Neuronal stem cell (in vitro differentiated cells): Measurements from ENCODE around the gene TRAF2.
A peak's percentile ranks its signal among the peaks of the same experiment; 100 is the strongest.

Experiments used
- DNase-seq: peaks from one replicate; pipeline ENCODE4 v3.0.0-alpha.2; 2013; ENCODE audit warnings: low spot score
- H2AFZ ChIP-seq: one replicate; pipeline ENCODE4 v1.6.1; 2013; ENCODE audit warnings: mild to moderate bottlenecking, low read length, inconsistent platforms
- H2AK5ac ChIP-seq: 2 replicates; pipeline ENCODE4 v1.6.1; 2013; ENCODE audit warnings: low read depth, mild to moderate bottlenecking, inconsistent platforms, low read length, moderate library complexity, mixed read lengths
- H2BK120ac ChIP-seq: 2 replicates; pipeline ENCODE4 v1.6.1; 2013; ENCODE audit warnings: low read depth, mild to moderate bottlenecking, inconsistent platforms, low read length, moderate library complexity, mixed read lengths
- H2BK12ac ChIP-seq: one replicate; pipeline ENCODE4 v1.6.1; 2013; ENCODE audit warnings: low read length, inconsistent platforms
- H2BK15ac ChIP-seq: 2 replicates; pipeline ENCODE4 v1.6.1; 2013; ENCODE audit warnings: mild to moderate bottlenecking, low read length, inconsistent platforms, mixed read lengths
- H2BK5ac ChIP-seq: one replicate; pipeline ENCODE4 v1.6.1; 2013; ENCODE audit warnings: inconsistent platforms, mild to moderate bottlenecking, low read length, moderate library complexity
- H3K14ac ChIP-seq: one replicate; pipeline ENCODE4 v1.6.1; 2013; ENCODE audit warnings: low read length, inconsistent platforms
- H3K18ac ChIP-seq: 2 replicates; pipeline ENCODE4 v1.6.1; 2013; ENCODE audit warnings: low read length, inconsistent platforms
- H3K23ac ChIP-seq: 2 replicates; pipeline ENCODE4 v1.6.1; 2013; ENCODE audit warnings: low read depth, mild to moderate bottlenecking, mixed read lengths, low read length, inconsistent platforms; ENCODE audit not compliant: poor library complexity
- H3K27ac ChIP-seq: replicated peaks from 3 replicates; pipeline ENCODE4 v1.5.1; 2013; ENCODE audit warnings: low read length, inconsistent platforms
- H3K27me3 ChIP-seq, 3 experiments: 2 replicates each; pipeline ENCODE4 v1.6.1; 2013; ENCODE audit warnings: low read length in 3 of 3, mild to moderate bottlenecking in 2 of 3, inconsistent platforms in 1 of 3, low read depth in 1 of 3, mixed read lengths in 1 of 3, moderate library complexity in 1 of 3; ENCODE audit not compliant: control insufficient read depth in 3 of 3, insufficient read depth in 3 of 3
- H3K36me3 ChIP-seq, 2 donors: replicated peaks in 1 of 2; 2 replicates each; pipeline ENCODE4 v1.6.1; 2013; ENCODE audit warnings: low read length in 2 of 2; ENCODE audit not compliant: control insufficient read depth in 2 of 2, insufficient read depth in 2 of 2
- H3K4ac ChIP-seq: 2 replicates; pipeline ENCODE4 v1.6.1; 2013; ENCODE audit warnings: inconsistent platforms, mild to moderate bottlenecking, low read length, moderate library complexity
- H3K4me1 ChIP-seq, 2 donors: 1 replicate in 1 of 2; 2 replicates in 1 of 2; pipeline ENCODE4 v1.6.1; 2013; ENCODE audit warnings: low read length in 2 of 2, low read depth in 1 of 2; ENCODE audit not compliant: control insufficient read depth in 2 of 2, insufficient read depth in 1 of 2
- H3K4me2 ChIP-seq: one replicate; pipeline ENCODE4 v1.6.1; 2013; ENCODE audit warnings: mild to moderate bottlenecking, low read length, inconsistent platforms; ENCODE audit not compliant: insufficient read depth, poor library complexity, severe bottlenecking
- H3K4me3 ChIP-seq, 2 donors: 2 replicates each; pipeline ENCODE4 v1.5.1; 2013; ENCODE audit warnings: low read length in 2 of 2, mild to moderate bottlenecking in 2 of 2, inconsistent platforms in 1 of 2, moderate library complexity in 1 of 2
- H3K79me1 ChIP-seq: one replicate; pipeline ENCODE4 v1.6.1; 2013; ENCODE audit warnings: low read depth, mild to moderate bottlenecking, inconsistent platforms, low read length, moderate library complexity
- H3K9ac ChIP-seq: one replicate; pipeline ENCODE4 v1.6.1; 2013; ENCODE audit warnings: mild to moderate bottlenecking, low read depth, low read length, inconsistent platforms; ENCODE audit not compliant: poor library complexity
- H3K9me3 ChIP-seq, 2 donors: replicated peaks in 1 of 2; 2 replicates each; pipeline versions ENCODE3 to v1.6.1; 2013; ENCODE audit warnings: low read length in 2 of 2, mild to moderate bottlenecking in 2 of 2, inconsistent platforms in 1 of 2, low read depth in 1 of 2, mixed read lengths in 1 of 2, moderate library complexity in 1 of 2; ENCODE audit not compliant: control insufficient read depth in 2 of 2, insufficient read depth in 1 of 2
- H4K8ac ChIP-seq: one replicate; pipeline ENCODE4 v1.6.1; 2013; ENCODE audit warnings: low read depth, mild to moderate bottlenecking, inconsistent platforms, low read length, moderate library complexity
- H4K91ac ChIP-seq: one replicate; pipeline ENCODE4 v1.6.1; 2013; ENCODE audit warnings: low read length, low read depth, mild to moderate bottlenecking, inconsistent platforms; ENCODE audit not compliant: poor library complexity
- WGBS, 2 donors: extraction: QIAGEN DNeasy Blood & Tissue Kit; methylation state at CpG; one replicate each; pipeline ENCODE4 v1.1.7; 2013; ENCODE audit warnings: missing lambda C conversion rate in 2 of 2, mixed read lengths in 1 of 2; ENCODE audit not compliant: insufficient read length in 2 of 2, insufficient replicate concordance in 1 of 2; ENCODE audit errors: extremely low coverage in 2 of 2; 5-methylcytosine and 5-hydroxymethylcytosine counted together

Gene TRAF2

DNA sequence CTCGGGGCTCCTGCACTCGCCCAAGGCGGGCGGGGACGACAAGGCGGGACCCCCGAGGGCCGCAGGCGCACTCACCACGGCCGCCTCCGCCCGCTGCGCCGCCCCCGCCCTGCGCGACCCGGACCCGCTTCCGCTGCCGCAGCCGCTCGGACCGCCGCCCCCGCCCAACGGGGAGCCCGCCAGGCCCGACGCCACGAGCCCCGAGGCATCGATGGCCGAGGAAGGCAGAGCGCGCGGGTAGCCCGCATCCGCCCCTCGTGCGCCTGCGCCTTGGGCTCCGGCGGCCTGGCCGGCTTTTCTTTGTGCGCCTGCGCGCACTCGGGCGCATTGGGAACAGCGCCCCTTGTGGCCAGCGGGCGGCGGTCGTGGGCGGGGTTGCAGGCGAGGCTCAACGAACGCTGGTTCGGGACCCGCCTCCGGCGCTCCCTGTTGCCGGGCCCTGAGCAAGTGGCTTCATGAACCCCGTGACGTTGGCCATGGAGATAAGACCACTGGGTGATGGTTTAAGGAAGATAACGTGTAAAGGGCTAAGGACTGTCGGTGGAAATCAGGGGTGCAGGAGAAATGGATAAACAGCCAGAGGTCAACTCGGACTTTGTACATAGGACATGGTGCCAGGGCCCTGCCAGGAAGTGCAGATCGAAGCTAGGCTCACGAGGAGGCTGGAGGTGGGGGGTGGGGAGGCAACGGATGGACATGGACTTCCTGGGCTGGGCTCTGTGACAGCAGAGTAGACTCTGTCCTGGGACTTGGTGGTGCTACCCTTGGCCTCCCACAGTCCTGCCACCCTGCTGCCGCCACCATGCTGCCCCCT is 58.4 kb downstream of the TRAF2 start, which contains the start of the genes C8G and FBXW5:
Gene C8G, plus strand, starts transcription at position 725 of the 814 bp plus-strand sequence. Its CDS starts 78 bp downstream, at position 803.
Gene FBXW5, minus strand, starts transcription at position 220 of the 814 bp plus-strand sequence. CDS start 655 bp downstream, outside the sequence.
- H3K27me3 ChIP-seq = no peaks in the 10 kb centered on the region
- DNase-seq = peak; percentile 94
- H4K91ac ChIP-seq = no peak within 1 kb of the TSS
- H2BK120ac ChIP-seq = peak within 1 kb of the TSS; percentile 4
- peak within 1 kb of the TSS; percentile 97 for H3K9ac ChIP-seq
- H3K23ac ChIP-seq = peak within 1 kb of the TSS; percentile 97
- peak within 1 kb of the TSS; percentile 38 for H3K4ac ChIP-seq
- H2AK5ac ChIP-seq = peak within 1 kb of the TSS; percentile 84
- peak within 1 kb of the TSS; percentile 84 for H3K14ac ChIP-seq
- peak within 1 kb of the TSS; percentile 52 for H4K8ac ChIP-seq
- H3K9me3 ChIP-seq = peaks cover 0 to 2% of the 10 kb centered on the region in 2 donors
- H3K18ac ChIP-seq = peak within 1 kb of the TSS; percentile 97
- H3K4me2 ChIP-seq = peak within 1 kb of the TSS; percentile 91
- peak within 1 kb of the TSS; percentile 72 for H3K27ac ChIP-seq
- H3K36me3 ChIP-seq = peaks cover 31 to 37% of the 10 kb centered on the region in 2 donors
- H2BK12ac ChIP-seq = peak within 1 kb of the TSS; percentile 95
- peaks cover 10% of the 10 kb centered on the region in 2 donors for H3K4me1 ChIP-seq
- H2BK15ac ChIP-seq = peak within 1 kb of the TSS; percentile 93
- peak within 1 kb of the TSS; percentile 92 to 96 for H3K4me3 ChIP-seq
- H3K79me1 ChIP-seq = peaks cover 19% of the 10 kb centered on the region
- WGBS, 2 donors = no CpG with 5 or more reads among the region's 74 CpGs
- peak within 1 kb of the TSS; percentile 84 for H2AFZ ChIP-seq
- peak within 1 kb of the TSS; percentile 87 for H2BK5ac ChIP-seq

DNA sequence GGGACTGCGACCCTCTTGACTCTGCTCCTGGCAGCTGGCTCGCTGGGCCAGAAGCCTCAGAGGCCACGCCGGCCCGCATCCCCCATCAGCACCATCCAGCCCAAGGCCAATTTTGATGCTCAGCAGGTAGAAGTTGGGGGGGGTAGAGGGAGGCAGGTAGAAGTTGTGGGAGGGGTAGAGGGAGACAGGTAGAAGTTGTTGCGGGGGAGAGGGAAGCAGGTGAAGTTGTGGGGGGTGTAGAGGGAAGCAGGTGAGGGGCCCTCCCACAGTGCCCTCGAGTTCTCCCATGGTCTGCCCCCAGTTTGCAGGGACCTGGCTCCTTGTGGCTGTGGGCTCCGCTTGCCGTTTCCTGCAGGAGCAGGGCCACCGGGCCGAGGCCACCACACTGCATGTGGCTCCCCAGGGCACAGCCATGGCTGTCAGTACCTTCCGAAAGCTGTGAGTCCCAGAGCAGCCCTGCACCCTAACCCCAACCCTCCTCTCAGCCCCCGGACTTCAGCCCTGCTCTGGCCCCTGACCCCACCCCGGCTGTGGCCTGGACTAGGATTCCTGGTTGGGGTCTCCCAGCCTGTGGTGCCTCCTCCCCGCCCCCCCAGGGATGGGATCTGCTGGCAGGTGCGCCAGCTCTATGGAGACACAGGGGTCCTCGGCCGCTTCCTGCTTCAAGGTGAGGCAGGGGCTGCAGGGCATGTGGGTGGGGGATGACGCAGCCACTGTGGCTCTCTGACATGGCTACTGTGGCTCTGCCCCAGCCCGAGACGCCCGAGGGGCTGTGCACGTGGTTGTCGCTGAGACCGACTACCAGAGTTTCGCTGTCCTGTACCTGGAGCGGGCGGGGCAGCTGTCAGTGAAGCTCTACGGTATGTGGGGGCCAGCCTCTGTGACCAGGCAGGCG is 59.3 kb downstream of the TRAF2 start:
- H3K23ac ChIP-seq = peak overlapping the region; percentile 80
- H3K4ac ChIP-seq = no peak overlapping the region
- peaks cover 19% of the 10 kb centered on the region for H3K79me1 ChIP-seq
- H3K27me3 ChIP-seq = no peaks in the 10 kb centered on the region
- H3K9me3 ChIP-seq = no peaks in the 10 kb centered on the region
- peak overlapping the region; percentile 93 for H2BK15ac ChIP-seq
- H3K27ac ChIP-seq = no peak overlapping the region
- H3K18ac ChIP-seq = peak overlapping the region; percentile 84
- H2BK5ac ChIP-seq = peak overlapping the region; percentile 60
- H3K4me1 ChIP-seq = peaks cover 14 to 15% of the 10 kb centered on the region in 2 donors
- peak overlapping the region; percentile 71 for H2AK5ac ChIP-seq
- no CpG with 5 or more reads among the region's 30 CpGs for WGBS, 2 donors
- H3K36me3 ChIP-seq = peaks cover 25 to 28% of the 10 kb centered on the region in 2 donors
- H4K91ac ChIP-seq = no peak overlapping the region
- peak overlapping the region; percentile 4 for H2BK120ac ChIP-seq
- peak overlapping the region; percentile 59 for H3K14ac ChIP-seq
- H4K8ac ChIP-seq = no peak overlapping the region
- H2BK12ac ChIP-seq = peak overlapping the region; percentile 95
- H3K4me3 ChIP-seq = no peak overlapping the region
- peak overlapping the region; percentile 21 for H3K9ac ChIP-seq
- H3K4me2 ChIP-seq = no peak overlapping the region
- DNase-seq = no peak
- H2AFZ ChIP-seq = peak overlapping the region; percentile 66

- H2AK5ac ChIP-seq = peak overlapping the region; percentile 71
- H3K9ac ChIP-seq = no peak overlapping the region
- no peak for DNase-seq
- peak overlapping the region; percentile 28 for H3K18ac ChIP-seq
- no peak overlapping the region for H3K4me2 ChIP-seq
- no peak overlapping the region for H3K4me3 ChIP-seq
- no peaks in the 10 kb centered on the region for H3K9me3 ChIP-seq
- H2BK120ac ChIP-seq = no peak overlapping the region
- H3K36me3 ChIP-seq = peaks cover 17 to 20% of the 10 kb centered on the region in 2 donors
- H2AFZ ChIP-seq = no peak overlapping the region
- peak overlapping the region; percentile 93 for H2BK15ac ChIP-seq
- peak overlapping the region; percentile 94 for H2BK5ac ChIP-seq
- peaks cover 17% of the 10 kb centered on the region for H3K79me1 ChIP-seq
- peak overlapping the region; percentile 38 for H3K14ac ChIP-seq
- no peak overlapping the region for H4K91ac ChIP-seq
- H2BK12ac ChIP-seq = peak overlapping the region; percentile 41
- H3K23ac ChIP-seq = peak overlapping the region; percentile 80
- H3K27me3 ChIP-seq = no peaks in the 10 kb centered on the region
- peak overlapping the region; percentile 43 for H4K8ac ChIP-seq
- no CpG with 5 or more reads among the region's 27 CpGs for WGBS, 2 donors
- H3K4me1 ChIP-seq = peaks cover 17 to 18% of the 10 kb centered on the region in 2 donors
- H3K4ac ChIP-seq = no peak overlapping the region
- H3K27ac ChIP-seq = no peak overlapping the region
Measured at GRCh38 chr9:136946228-136947027, 60.1 kb downstream of the TRAF2 start.
